Right lobe of liver (tissue), 4 donors: ENCODE data around the gene ERCC6L2.

ENCODE experiments used
- CTCF ChIP-seq, 4 donors: fragments of 200-600 bp in 3 of 4; fragments of 450-650 bp in 1 of 4; IDR thresholded peaks; one replicate each; pipeline versions ENCODE4 v1.5.1 to v1.8.0; 2016 to 2022; ENCODE audit warnings: antibody characterized with exemption in 4 of 4, mild to moderate bottlenecking in 2 of 4
- POLR2A ChIP-seq: fragments of 450-650 bp; IDR thresholded peaks from one replicate; pipeline ENCODE4 v1.6.1; 2017; ENCODE audit warnings: antibody characterized with exemption, mild to moderate bottlenecking
- donor health status: DM: no; HTN: no; CAD: no.
- donor health status: DM: no; HTN: no; CAD: no.
- donor health status: DM: no; HTN: yes; CAD: no.

- no peak for TF ChIP-seq CTCF (IDR thresholded peaks at IDR 0.05)
- no peak for TF ChIP-seq POLR2A
Observed at GRCh38 chr9:96004379-96004778, 128.9 kb downstream of the ERCC6L2 start.
